NB4 (cell line): ENCODE data around the gene LAMTOR5.
"Not testable (repeated sequence)": the region's sequence is repeated elsewhere in the genome, so short reads cannot be mapped to it uniquely, and the experiment has no call there.

Experiments used
- DNase-seq: peaks from one replicate; pipeline ENCODE4 v3.0.0; 2010; ENCODE audit warnings: low read depth
- H3K4me3 ChIP-seq: one replicate; pipeline ENCODE4 v1.5.1; 2011; ENCODE audit warnings: mild to moderate bottlenecking, low read depth, low read length, moderate library complexity
- MAX ChIP-seq: IDR thresholded peaks from 2 replicates; pipeline ENCODE4 v1.6.1; 2011; ENCODE audit warnings: low read depth, low read length
- MYC ChIP-seq: IDR thresholded peaks from 2 replicates; pipeline ENCODE4 v1.6.1; 2011; ENCODE audit warnings: low read depth, low read length
- POLR2A ChIP-seq: IDR thresholded peaks from 2 replicates; pipeline ENCODE4 v1.6.1; 2011; ENCODE audit warnings: mild to moderate bottlenecking; ENCODE audit not compliant: insufficient read length; ENCODE audit errors: extremely low read depth
- TF ChIP-seq, protein P1 (sequence below): IDR thresholded peaks from one replicate; pipeline ENCODE4 v1.5.1; 2012; ENCODE audit warnings: low read depth, low read length

The LAMTOR5 gene

GRCh38 chr1:110424699-110425611, 17.5 kb upstream of the LAMTOR5 start:
- DNase-seq: no peak
- H3K4me3 ChIP-seq: no peak overlapping the region
- TF ChIP-seq POLR2A: no peak
- TF ChIP-seq MAX: no peak
- TF ChIP-seq, protein P1, sequence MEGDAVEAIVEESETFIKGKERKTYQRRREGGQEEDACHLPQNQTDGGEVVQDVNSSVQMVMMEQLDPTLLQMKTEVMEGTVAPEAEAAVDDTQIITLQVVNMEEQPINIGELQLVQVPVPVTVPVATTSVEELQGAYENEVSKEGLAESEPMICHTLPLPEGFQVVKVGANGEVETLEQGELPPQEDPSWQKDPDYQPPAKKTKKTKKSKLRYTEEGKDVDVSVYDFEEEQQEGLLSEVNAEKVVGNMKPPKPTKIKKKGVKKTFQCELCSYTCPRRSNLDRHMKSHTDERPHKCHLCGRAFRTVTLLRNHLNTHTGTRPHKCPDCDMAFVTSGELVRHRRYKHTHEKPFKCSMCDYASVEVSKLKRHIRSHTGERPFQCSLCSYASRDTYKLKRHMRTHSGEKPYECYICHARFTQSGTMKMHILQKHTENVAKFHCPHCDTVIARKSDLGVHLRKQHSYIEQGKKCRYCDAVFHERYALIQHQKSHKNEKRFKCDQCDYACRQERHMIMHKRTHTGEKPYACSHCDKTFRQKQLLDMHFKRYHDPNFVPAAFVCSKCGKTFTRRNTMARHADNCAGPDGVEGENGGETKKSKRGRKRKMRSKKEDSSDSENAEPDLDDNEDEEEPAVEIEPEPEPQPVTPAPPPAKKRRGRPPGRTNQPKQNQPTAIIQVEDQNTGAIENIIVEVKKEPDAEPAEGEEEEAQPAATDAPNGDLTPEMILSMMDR: no peak
- no peak for TF ChIP-seq MYC

DNA sequence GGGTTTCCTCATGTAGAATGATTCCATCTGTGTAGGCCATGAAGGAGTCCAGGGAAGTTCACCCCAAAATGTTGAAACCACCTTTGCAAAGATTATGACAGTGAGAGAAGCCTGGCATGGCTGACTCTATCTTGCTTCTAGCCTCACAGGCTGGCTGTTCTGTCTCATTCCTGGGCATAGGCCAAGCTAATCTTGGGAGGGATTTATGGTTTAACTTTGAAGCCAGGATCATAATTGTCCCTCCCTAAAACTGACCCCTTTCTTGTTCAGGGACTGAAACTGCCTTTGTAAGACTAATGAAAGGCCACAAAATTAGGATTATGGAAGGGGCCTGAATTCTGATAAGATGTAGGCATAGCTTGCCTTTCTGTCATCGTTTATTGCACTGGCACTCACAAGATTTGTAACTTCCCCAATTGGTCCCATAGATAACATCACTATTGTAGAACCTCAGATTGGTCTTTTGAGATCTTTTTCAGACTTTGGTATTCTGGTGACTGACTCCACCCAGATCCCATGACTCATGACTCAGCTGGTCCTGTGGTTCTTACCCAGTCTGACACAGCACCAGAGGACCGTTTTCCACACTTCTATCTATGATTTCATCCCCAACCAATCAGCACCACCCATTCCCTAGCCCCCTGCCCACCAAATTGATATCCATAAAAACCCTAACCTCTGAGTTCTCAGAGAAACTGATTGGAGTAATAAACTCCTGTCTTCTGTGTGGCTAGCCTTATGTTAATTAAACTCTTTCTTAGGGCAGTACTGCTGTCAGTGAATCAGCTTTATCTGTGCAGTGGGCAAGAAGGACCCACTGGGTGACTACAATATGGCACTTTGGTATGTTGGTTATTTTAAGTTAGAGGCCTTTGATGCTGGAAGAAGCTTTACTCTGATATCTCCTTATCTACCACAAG, 13.6 kb upstream of the LAMTOR5 start:
- no peak overlapping the region for H3K4me3 ChIP-seq
- DNase-seq: peak; percentile 50
- no peak for TF ChIP-seq MYC
- TF ChIP-seq POLR2A: no peak
- TF ChIP-seq, protein P1: no peak
- TF ChIP-seq MAX: no peak

DNA sequence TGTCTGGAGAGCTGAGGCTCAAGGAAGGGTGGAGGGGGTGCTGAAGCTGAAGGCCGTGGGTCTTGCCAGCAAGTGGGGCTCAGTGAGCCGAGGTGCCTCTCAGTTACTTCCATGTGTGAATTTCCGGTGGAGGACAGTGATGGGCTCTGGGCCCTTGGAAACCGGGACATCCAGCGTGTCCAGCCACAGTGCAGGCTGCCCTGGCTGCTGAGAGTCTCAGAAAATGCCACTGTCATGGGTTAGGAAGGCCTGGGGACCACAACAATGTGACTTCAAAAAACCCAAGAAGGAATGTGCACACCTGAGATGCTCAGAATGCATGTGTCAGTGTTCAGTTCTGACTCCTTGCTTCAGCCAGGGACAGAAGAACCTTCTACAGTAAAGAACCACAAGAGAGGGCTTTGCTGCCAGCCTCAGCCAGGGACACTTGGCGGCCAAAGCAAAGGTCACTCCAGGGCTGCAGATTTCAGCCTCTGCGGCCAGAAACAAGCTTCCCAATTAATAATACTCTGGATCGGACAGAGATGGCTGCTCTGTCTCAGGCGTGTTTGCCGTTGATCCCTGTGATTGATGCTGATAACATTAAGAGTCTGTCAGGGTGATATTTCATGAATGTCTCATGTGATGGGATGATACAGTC, 12.6 kb upstream of the LAMTOR5 start:
- DNase-seq: no peak
- TF ChIP-seq MYC: no peak
- no peak for TF ChIP-seq POLR2A
- TF ChIP-seq, protein P1: no peak
- TF ChIP-seq MAX: no peak
- H3K4me3 ChIP-seq: no peak overlapping the region

- H3K4me3 ChIP-seq: no peak overlapping the region
- no peak for DNase-seq
- no peak for TF ChIP-seq MAX
- no peak for TF ChIP-seq MYC
- no peak for TF ChIP-seq POLR2A
Measured at GRCh38 chr1:110418729-110419128, 11.2 kb upstream of the LAMTOR5 start.

GRCh38 chr1:110413045-110413444, 5.6 kb upstream of the LAMTOR5 start:
- H3K4me3 ChIP-seq, DNase-seq: not testable (repeated sequence)

GRCh38 chr1:110412576-110412975, 5.1 kb upstream of the LAMTOR5 start:
- DNase-seq: peak; percentile 76
- H3K4me3 ChIP-seq: no peak overlapping the region
- TF ChIP-seq, protein P1: peak; percentile 79
- no peak for TF ChIP-seq MAX
